Neural progenitor cell (in vitro differentiated cells): ENCODE measurements around the gene UGT2A3. TPM values are rescaled to one million over a fixed set of nuclear protein-coding genes. Genes with fewer than 3 reads are reported as not detected.

Source experiments
- DNase-seq: peaks from one replicate; pipeline ENCODE4 v3.0.0-alpha.2; 2016; ENCODE audit warnings: low spot score
- H2AFZ ChIP-seq: fragments of 200-600 bp; sonication (generic); replicated peaks from 2 replicates; pipeline ENCODE4 v1.6.1; 2016; ENCODE audit warnings: antibody characterized with exemption
- H3F3A ChIP-seq: fragments of 200-600 bp; sonication (generic); 2 replicates; pipeline ENCODE4 v1.6.1; 2016; ENCODE audit warnings: antibody characterized with exemption, low read depth
- H3K27ac ChIP-seq: fragments of 200-600 bp; sonication (generic); 2 replicates; pipeline ENCODE4 v1.5.1; 2016; ENCODE audit warnings: mild to moderate bottlenecking
- H3K27me3 ChIP-seq: fragments of 200-600 bp; sonication (generic); 2 replicates; pipeline ENCODE4 v1.6.1; 2016; ENCODE audit warnings: mild to moderate bottlenecking, moderate library complexity
- H3K36me3 ChIP-seq: fragments of 200-600 bp; sonication (generic); 2 replicates; pipeline ENCODE4 v1.5.1; 2016
- H3K4me1 ChIP-seq: fragments of 200-600 bp; sonication (generic); 2 replicates; pipeline ENCODE4 v1.6.1; 2016; ENCODE audit warnings: mixed run types
- H3K4me2 ChIP-seq: fragments of 200-600 bp; sonication (generic); 2 replicates; pipeline ENCODE4 v1.6.1; 2016
- H3K4me3 ChIP-seq: fragments of 200-600 bp; sonication (generic); 2 replicates; pipeline ENCODE4 v1.5.1; 2016
- H3K79me2 ChIP-seq: fragments of 200-600 bp; sonication (generic); 2 replicates; pipeline ENCODE4 v1.6.1; 2016; ENCODE audit warnings: low read depth
- H3K9ac ChIP-seq: fragments of 200-600 bp; sonication (generic); 2 replicates; pipeline ENCODE4 v1.6.1; 2016
- H3K9me3 ChIP-seq: fragments of 200-600 bp; sonication (generic); 2 replicates; pipeline ENCODE4 v1.5.1; 2016; ENCODE audit warnings: low read depth
- H4K20me1 ChIP-seq: fragments of 200-600 bp; sonication (generic); 2 replicates; pipeline ENCODE4 v1.6.1; 2016; ENCODE audit warnings: low read depth
- H3K27ac Mint-ChIP-seq: 3 replicates; pipeline ENCODE4 v1.8.0; 2021; ENCODE audit warnings: mixed read lengths
- H3K27me3 Mint-ChIP-seq: 2 replicates; pipeline ENCODE4 v1.8.0; 2022; ENCODE audit warnings: low read depth, mild to moderate bottlenecking, inconsistent platforms, moderate library complexity, mixed read lengths; ENCODE audit not compliant: insufficient read depth
- H3K36me3 Mint-ChIP-seq: 3 replicates; pipeline ENCODE4 v1.8.0; 2021; ENCODE audit warnings: mixed read lengths
- H3K4me1 Mint-ChIP-seq: 3 replicates; pipeline ENCODE4 v1.8.0; 2021; ENCODE audit warnings: mixed read lengths
- H3K4me3 Mint-ChIP-seq: 3 replicates; pipeline ENCODE4 v1.8.0; 2021; ENCODE audit warnings: mild to moderate bottlenecking, moderate library complexity, mixed read lengths
- H3K9me3 Mint-ChIP-seq: 3 replicates; pipeline ENCODE4 v1.8.0; 2020; ENCODE audit warnings: mixed read lengths
- EZH2 ChIP-seq: fragments of 200-600 bp; sonication (generic); IDR thresholded peaks from 2 replicates; pipeline ENCODE4 v1.6.1; 2017; ENCODE audit warnings: antibody characterized with exemption, mild to moderate bottlenecking, moderate library complexity
- EZH2phosphoT487 ChIP-seq: fragments of 200-600 bp; sonication (generic); IDR thresholded peaks from 2 replicates; pipeline ENCODE4 v1.6.1; 2017; ENCODE audit warnings: antibody characterized with exemption
- total RNA-seq: library from RNA; depleted of rRNA; stranded (reverse); fragments of >200 nt; gene quantifications from 2 replicates; pipeline ENCODE4 v1.2.3, GENCODE V29; 2015; ENCODE audit warnings: low replicate concordance
- TF ChIP-seq, protein P1 (sequence below): fragments of 200-600 bp; sonication (generic); IDR thresholded peaks from 2 replicates; pipeline ENCODE4 v1.5.1; 2017; ENCODE audit warnings: antibody characterized with exemption, mild to moderate bottlenecking

The UGT2A3 gene
- total RNA-seq, 1 donor from 2014 or later = not detected

DNA sequence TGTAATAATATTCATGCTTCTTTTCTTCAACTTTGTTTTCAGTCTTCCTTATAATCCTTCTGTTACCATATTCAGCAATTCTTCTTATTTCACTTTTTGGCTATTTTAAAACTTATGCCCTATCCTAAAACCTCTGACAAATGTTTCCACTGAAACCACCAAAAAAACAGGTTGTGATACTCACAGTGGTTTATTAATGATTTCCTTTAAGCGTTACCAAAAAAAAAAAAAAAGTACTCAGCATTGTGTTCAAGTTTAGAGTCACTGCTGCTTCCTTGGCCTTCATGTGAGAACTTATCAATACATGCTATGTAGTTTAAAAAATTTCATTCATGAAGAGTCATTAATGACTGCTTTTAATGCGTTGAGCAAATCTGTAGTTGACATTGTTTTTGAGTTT is 35.4 kb upstream of the UGT2A3 start:
- no peak for DNase-seq
- H3K27ac ChIP-seq = no peak overlapping the region
- H3K4me1 ChIP-seq = no peaks in the 10 kb centered on the region
- no peak overlapping the region for H3K27ac Mint-ChIP-seq
- no peaks in the 10 kb centered on the region for H3K79me2 ChIP-seq
- H3K27me3 Mint-ChIP-seq = peaks cover 2% of the 10 kb centered on the region
- no peaks in the 10 kb centered on the region for H3F3A ChIP-seq
- no peak overlapping the region for H3K4me3 Mint-ChIP-seq
- TF ChIP-seq EZH2phosphoT487 = no peak
- no peak for TF ChIP-seq EZH2
- TF ChIP-seq, protein P1, sequence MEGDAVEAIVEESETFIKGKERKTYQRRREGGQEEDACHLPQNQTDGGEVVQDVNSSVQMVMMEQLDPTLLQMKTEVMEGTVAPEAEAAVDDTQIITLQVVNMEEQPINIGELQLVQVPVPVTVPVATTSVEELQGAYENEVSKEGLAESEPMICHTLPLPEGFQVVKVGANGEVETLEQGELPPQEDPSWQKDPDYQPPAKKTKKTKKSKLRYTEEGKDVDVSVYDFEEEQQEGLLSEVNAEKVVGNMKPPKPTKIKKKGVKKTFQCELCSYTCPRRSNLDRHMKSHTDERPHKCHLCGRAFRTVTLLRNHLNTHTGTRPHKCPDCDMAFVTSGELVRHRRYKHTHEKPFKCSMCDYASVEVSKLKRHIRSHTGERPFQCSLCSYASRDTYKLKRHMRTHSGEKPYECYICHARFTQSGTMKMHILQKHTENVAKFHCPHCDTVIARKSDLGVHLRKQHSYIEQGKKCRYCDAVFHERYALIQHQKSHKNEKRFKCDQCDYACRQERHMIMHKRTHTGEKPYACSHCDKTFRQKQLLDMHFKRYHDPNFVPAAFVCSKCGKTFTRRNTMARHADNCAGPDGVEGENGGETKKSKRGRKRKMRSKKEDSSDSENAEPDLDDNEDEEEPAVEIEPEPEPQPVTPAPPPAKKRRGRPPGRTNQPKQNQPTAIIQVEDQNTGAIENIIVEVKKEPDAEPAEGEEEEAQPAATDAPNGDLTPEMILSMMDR = no peak
- H3K36me3 ChIP-seq = no peaks in the 10 kb centered on the region
- no peak overlapping the region for H3K4me3 ChIP-seq
- H3K36me3 Mint-ChIP-seq = no peaks in the 10 kb centered on the region
- H3K9me3 Mint-ChIP-seq = peaks cover 4% of the 10 kb centered on the region
- H3K9me3 ChIP-seq = no peaks in the 10 kb centered on the region
- H3K4me1 Mint-ChIP-seq = peaks cover 21% of the 10 kb centered on the region
- no peak overlapping the region for H3K4me2 ChIP-seq
- no peaks in the 10 kb centered on the region for H4K20me1 ChIP-seq
- no peak overlapping the region for H2AFZ ChIP-seq
- no peaks in the 10 kb centered on the region for H3K27me3 ChIP-seq
- H3K9ac ChIP-seq = no peak overlapping the region

GRCh38 chr4:68985442-68985841 is 33.8 kb upstream of the UGT2A3 start:
- Mint-ChIP-seq H3K36me3 (no peaks in the 10 kb centered on the region), H3K9me3 (no peaks in the 10 kb centered on the region), H3K4me3 (no peak overlapping the region), H3K27me3 (no peaks in the 10 kb centered on the region), H3K27ac (no peak overlapping the region), H3K4me1 (peaks cover 21% of the 10 kb centered on the region)
- Histone ChIP-seq H3K4me2 (no peak overlapping the region), H3K27ac (no peak overlapping the region), H3K4me1 (no peaks in the 10 kb centered on the region), H3K9me3 (no peaks in the 10 kb centered on the region), H2AFZ (no peak overlapping the region), H3K4me3 (no peak overlapping the region), H3K36me3 (no peaks in the 10 kb centered on the region), H3F3A (no peaks in the 10 kb centered on the region), H4K20me1 (no peaks in the 10 kb centered on the region), H3K79me2 (no peaks in the 10 kb centered on the region), H3K27me3 (no peaks in the 10 kb centered on the region), H3K9ac (no peak overlapping the region)
- TF ChIP-seq EZH2 = no peak
- no peak for TF ChIP-seq EZH2phosphoT487
- TF ChIP-seq, protein P1 = no peak
- DNase-seq = no peak

- Mint-ChIP-seq H3K36me3 (no peaks in the 10 kb centered on the region), H3K4me3 (no peak overlapping the region), H3K27me3 (no peaks in the 10 kb centered on the region), H3K27ac (no peak overlapping the region), H3K4me1 (peaks cover 21% of the 10 kb centered on the region), H3K9me3 (no peaks in the 10 kb centered on the region)
- Histone ChIP-seq H3K4me1 (no peaks in the 10 kb centered on the region), H3K79me2 (no peaks in the 10 kb centered on the region), H3K9ac (no peak overlapping the region), H3F3A (no peaks in the 10 kb centered on the region), H3K36me3 (no peaks in the 10 kb centered on the region), H3K27ac (no peak overlapping the region), H3K4me3 (no peak overlapping the region), H2AFZ (no peak overlapping the region), H4K20me1 (no peaks in the 10 kb centered on the region), H3K9me3 (no peaks in the 10 kb centered on the region), H3K27me3 (no peaks in the 10 kb centered on the region), H3K4me2 (no peak overlapping the region)
- TF ChIP-seq, protein P1 = no peak
- no peak for TF ChIP-seq EZH2
- TF ChIP-seq EZH2phosphoT487 = no peak
- no peak for DNase-seq
Measured at GRCh38 chr4:68984947-68985346, 33.3 kb upstream of the UGT2A3 start.

DNA sequence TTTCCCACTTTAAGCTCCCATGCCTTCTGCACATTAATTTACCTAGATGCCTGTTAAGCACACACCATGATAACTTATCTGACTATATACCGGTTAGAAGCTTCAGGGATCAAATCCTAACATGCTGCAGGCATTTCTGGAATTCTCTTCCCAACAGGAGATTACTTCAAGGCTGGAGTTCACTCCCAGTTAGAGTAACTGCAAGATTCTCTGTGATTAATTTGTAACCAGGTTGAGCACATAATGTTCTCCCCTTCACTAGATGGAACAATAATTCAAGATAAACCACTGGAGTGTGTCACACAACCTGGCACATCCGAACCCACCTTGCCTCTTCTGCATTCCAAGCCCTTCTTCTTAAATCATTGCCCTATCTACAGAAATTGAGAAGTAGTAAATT is 11.8 kb upstream of the UGT2A3 start:
- Histone ChIP-seq H3K27ac (no peak overlapping the region), H2AFZ (no peak overlapping the region), H3K9me3 (no peaks in the 10 kb centered on the region), H3K4me2 (no peak overlapping the region), H4K20me1 (no peaks in the 10 kb centered on the region), H3K27me3 (no peaks in the 10 kb centered on the region), H3F3A (no peaks in the 10 kb centered on the region), H3K9ac (no peak overlapping the region), H3K79me2 (no peaks in the 10 kb centered on the region), H3K4me1 (no peaks in the 10 kb centered on the region), H3K4me3 (no peak overlapping the region), H3K36me3 (no peaks in the 10 kb centered on the region)
- H3K4me3 Mint-ChIP-seq = no peak overlapping the region
- no peak for TF ChIP-seq EZH2phosphoT487
- TF ChIP-seq, protein P1 = no peak
- TF ChIP-seq EZH2 = no peak
- H3K27me3 Mint-ChIP-seq = no peaks in the 10 kb centered on the region
- no peaks in the 10 kb centered on the region for H3K36me3 Mint-ChIP-seq
- H3K4me1 Mint-ChIP-seq = peaks cover 8% of the 10 kb centered on the region
- H3K9me3 Mint-ChIP-seq = peaks cover 6% of the 10 kb centered on the region
- DNase-seq = no peak
- H3K27ac Mint-ChIP-seq = no peak overlapping the region
